Cerebellar cortex (tissue), 1 donor: Measurements from ENCODE around the gene VASP.
"Not testable (repeated sequence)": the region's sequence is repeated elsewhere in the genome, so short reads cannot be mapped to it uniquely, and the experiment has no call there.

Experiments used
- DNase-seq: peaks from one replicate; pipeline ENCODE4 v3.0.0-alpha.2; 2015; ENCODE audit warnings: low spot score

VASP gene

DNA sequence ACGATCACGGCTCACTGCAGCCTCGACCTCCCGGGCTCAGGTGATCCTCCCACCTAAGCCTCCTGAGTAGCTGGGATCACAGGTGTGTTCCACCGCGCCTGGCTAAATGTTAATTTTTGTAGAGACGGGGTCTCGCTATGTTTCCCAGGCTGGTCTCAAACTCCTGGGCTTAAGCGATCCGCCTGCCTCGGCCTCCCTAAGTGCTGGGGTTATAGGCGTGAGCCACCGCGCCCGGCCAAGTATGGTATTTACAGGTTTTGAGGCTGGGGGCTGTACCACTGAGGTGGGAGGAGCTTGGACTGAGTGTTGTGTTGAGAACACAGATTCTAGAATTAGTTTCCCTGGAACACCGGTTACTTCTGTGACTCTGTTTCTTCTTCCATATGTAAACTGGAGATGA lies 9.5 kb upstream of the VASP start:
- no peak for DNase-seq

DNA sequence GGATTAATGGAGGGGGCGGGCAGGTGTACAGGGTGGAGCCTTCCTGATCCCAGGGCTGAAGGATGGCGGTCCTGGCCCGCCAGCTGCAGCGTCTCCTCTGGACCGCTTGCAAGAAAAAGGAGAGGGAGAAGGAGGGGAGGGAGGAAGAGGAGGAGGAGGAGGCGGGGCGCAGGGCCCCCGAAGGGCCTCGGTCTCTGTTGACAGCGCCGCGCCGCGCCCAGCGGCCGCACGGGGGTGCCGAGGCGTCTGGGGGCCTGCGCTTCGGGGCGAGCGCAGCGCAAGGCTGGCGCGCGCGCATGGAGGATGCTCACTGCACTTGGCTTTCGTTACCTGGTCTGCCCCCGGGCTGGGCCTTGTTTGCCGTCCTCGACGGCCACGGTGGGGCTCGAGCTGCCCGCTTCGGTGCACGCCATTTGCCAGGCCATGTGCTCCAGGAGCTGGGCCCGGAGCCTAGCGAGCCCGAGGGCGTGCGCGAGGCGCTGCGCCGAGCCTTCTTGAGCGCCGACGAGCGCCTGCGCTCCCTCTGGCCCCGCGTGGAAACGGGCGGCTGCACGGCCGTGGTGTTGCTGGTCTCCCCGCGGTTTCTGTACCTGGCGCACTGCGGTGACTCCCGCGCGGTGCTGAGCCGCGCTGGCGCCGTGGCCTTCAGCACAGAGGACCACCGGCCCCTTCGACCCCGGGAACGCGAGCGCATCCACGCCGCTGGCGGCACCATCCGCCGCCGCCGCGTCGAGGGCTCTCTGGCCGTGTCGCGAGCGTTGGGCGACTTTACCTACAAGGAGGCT lies 8.7 kb upstream of the VASP start, which contains the start of gene PPM1N:
PPM1N (plus strand) TSS at position 33 of the 785 bp plus-strand sequence; CDS start at position 63, 30 bp downstream.
- DNase-seq = no peak

DNA sequence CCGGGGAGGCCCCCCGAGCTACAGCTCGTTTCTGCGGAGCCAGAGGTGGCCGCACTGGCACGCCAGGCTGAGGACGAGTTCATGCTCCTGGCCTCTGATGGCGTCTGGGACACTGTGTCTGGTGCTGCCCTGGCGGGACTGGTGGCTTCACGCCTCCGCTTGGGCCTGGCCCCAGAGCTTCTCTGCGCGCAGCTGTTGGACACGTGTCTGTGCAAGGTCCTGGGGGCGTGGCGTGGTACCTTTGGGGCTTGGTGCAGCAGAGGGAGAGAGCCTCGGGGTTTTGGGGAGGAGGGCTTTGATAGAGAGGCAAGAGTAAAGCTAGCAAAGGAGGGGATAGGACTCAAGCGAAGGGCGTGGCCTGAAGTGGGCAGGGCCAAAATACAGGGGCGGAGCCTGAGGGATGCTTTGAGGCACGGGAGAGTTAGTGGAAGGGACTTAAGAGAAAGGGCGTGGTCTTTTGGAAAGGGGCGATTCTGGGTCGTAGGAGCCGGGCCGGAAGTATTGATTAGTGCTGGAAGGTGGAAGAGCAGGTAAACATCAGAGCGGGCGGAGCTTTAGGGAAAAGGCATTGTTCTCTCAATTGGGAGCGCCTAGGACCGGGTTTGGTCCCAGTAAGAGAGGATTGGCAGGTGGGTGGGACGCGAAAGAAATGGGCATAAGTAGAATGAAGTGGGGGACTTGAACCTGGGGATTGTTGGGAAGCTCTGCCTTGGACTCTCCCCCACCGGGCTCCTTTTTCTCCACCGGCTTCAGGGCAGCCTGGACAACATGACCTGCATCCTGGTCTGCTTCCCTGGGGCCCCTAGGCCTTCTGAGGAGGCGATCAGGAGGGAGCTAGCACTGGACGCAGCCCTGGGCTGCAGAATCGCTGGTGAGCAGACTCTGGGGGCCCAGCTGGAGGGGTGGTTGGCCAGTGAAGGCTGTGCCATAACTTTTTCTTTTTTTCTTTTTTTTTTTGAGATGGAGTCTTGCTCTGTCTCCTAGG lies 7.8 kb upstream of the VASP start:
- DNase-seq = no peak

DNA sequence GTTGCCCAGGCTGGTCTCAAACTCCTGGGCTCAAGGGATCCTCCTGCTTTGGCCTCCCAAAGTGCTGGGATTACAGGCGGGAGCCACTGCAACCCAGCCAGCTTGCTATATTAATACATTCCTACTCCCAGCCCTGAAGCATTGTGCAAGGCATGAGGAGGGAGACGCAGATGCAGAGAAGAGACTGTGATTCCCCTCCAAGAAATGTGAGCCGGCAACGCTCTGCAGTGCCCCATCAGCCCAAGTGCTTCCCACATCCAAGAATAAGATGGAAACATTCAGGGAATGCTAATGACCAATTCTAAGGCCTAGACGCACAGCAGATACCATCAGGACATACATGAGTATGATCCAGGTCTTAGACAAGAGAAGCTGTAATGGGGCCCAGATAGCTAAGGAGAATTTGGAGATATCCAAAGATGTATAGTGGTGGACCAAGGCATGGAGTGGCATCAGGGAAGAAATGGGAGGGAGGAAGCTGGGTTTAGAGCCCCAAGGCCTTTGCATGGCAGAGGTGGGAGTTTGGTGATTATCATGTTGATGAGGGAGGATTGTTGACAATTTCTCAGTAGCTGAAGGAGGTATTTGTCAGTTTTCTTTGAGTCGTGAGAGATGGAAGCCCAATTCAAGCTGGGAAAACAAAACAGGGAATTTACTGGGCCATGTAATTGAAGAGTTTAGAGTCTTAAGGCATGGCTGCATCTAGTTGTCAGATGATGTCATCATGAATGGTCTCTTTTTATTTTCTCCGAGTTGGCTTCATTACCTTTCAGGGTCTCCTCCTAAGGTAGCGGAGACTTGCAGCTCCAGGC lies 6.2 kb upstream of the VASP start:
- no peak for DNase-seq

DNA sequence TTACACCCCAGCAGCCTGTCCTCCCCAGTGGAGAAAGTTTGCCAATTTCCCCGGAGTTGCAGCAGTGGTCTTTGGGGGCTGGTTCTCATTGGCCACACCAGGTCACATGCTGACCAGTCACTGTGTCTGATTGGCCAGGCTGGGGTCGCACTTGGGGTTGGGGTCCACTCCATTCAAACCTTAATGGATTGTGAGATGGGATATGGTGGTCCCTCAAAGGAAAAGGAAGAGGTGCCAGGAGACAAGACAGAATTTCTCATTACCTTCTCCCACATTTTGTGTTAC lies 5.6 kb upstream of the VASP start:
- DNase-seq = no peak

DNA sequence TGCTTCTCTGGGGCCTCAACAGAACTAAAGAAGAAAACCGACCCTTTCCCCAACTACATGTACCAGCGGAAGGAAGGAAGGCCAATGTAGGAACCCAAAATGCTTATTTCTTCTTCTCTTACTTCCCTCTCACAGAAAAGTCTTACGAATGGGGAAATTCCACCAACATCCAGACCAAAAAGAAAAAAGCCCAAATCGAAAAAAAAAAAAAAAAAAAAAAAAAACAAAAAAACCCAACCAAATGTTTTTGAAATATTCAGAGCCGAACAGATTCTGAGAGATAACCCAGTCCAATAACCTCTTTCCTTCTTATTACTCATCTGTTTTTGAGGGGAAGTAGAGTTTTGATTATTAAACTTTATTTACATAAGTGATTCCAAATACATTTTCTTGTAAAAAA lies 5.2 kb upstream of the VASP start:
- no peak for DNase-seq

DNA sequence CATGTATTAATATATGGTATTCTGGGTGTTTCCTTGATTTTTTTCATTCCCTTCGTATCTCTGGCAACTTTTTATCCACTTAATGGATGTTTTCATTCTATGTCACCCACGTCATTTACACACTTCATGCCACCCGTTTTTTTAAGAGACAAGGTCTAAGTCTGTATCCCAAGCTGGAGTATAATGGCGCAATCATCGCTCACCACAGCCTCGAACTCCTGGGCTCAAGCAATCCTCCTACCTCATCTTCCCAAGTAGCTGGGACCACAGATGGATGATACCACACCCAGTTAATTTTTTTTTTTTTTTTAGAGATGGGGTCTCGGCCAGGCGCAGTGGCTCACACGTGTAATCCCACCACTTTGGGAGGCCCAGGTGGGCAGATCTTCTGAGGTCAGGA lies 3.4 kb upstream of the VASP start:
- no peak for DNase-seq

DNA sequence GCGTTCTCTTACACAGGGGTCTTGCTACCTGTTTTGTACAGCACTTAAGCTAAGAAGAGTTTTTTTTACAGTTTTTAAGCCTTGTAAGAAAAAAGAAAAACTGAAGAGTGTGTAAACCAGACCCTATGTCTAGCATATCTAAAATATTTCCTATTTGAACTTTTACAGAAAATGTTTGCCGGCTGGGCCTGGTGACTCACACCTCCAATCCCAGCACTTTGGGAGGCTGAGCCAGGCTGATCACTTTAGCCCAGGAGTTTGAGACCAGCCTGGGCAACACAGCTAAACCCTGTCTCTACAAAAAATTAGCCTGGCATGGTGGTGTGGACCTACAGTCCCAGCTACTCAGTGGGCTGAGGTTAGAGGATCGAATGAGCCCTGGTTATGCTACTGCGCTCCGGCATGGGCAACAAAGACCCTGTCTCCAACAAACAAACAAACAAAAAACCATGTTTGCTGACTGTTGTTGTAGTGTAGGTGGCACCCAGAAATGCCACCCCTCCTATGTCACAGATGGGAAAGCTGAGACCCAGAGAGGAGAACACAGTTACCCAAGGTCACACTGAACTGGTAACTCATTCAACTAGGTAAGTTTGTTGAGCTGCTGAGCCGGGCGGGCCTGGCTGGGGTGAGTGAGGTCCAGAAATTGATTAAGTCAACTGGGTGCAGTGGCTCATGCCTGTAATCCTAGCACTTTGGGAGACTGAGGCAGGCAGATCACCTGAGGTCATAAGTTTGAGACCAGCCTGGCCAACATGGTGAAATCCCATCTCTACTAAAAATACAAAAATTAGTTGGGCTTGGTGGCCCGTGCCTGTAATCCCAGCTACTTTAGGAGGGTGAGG lies 1.9 kb upstream of the VASP start:
- no peak for DNase-seq

DNA sequence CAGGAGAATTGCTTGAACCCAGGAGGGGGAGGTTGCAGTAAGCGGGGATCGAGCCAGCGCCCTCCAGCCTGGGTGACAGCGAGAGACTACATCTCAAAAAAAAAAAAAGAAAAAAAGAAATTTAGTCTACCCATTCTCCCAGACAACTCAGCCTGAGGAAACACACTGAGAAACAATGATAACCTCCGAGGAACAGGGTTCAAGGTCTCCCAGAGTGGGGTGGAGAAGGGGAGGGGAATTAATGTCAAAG lies 1.4 kb upstream of the VASP start:
- DNase-seq = no peak

DNA sequence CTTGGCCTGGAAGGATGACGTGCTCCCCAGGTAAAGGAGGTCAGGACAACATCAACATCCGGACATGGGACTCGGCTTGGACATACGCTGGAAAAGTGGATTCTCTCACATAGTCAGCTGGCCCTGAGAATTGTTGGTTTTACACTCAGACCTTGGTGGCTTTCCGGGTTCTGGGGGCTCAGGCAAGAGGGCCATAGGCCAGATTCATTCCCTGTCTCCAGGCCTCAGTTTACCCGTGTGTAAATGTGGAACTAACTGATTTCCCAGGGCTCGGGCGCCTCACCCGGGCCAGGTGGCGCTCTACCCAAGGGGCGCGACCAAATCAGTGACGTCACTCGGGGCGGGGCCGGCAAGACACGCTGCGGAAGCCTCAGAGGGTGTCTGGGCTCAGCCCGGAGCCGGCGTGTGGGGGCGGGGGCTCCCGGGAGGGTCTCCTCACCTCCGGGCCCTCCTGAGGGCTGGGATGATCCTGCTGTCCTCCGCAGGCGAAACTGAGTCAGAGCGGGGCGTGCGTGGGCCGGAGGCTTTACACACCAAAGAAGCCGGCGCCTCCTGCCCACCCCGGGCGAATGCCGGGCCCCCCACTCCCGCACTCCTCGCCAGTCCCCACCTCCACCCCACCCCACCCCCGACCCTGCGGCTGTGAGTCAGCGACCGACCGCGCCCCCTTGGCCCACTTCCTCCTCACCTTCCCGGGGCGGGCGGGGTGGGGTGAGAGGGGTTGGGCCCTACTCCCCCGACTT lies 862 bp upstream of the VASP start:
- DNase-seq = peak; percentile 91

DNA sequence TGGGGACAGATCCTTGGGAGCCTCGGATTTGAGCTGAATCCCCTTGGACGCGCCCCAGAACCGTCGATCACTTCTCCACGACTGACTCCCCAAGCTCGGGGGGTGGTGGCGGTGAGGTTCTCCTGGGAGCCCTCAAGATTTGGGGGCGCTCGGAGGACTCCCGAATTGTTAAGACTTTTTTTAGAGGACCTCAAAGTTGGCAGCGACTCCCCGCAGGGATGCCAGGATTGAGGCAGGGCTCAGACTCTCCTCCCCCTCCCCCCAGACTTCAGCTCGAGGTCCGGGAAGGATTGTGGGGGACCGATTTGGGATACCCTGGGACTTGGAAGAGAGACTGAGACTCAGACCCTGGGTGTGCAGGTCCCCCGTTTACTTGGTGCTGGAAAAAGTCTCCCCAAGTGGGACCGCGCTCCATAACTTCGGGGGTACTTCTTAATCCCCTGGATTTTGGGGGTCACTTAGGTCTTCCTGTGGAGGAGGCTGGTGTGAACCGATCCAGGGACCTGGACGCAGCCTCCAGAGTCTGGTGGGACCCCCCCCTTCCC lies 665 bp downstream of the VASP start:
- no peak for DNase-seq

DNA sequence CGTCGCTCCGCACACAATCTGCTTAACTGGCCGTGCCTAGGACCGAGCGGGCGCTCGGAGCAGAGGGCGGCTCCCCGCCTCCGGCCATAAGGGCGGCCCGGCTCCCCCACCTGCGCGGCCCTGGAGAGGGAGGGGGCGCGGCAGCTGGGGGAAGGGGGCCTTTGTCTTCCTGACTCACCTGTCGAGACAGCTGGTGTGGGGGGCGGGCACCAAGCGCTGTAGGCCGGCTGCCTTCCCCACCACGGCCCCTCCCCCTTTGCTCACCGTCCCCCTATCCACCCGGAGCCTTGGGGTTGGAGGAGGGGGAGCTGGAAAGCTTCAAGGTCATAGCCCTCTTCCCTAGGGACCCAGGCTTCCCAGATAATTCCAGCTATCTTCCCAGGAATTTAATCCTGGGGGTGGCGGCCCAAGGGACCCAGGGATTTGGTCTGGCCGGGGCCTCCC lies 1.2 kb downstream of the VASP start:
- no peak for DNase-seq

DNA sequence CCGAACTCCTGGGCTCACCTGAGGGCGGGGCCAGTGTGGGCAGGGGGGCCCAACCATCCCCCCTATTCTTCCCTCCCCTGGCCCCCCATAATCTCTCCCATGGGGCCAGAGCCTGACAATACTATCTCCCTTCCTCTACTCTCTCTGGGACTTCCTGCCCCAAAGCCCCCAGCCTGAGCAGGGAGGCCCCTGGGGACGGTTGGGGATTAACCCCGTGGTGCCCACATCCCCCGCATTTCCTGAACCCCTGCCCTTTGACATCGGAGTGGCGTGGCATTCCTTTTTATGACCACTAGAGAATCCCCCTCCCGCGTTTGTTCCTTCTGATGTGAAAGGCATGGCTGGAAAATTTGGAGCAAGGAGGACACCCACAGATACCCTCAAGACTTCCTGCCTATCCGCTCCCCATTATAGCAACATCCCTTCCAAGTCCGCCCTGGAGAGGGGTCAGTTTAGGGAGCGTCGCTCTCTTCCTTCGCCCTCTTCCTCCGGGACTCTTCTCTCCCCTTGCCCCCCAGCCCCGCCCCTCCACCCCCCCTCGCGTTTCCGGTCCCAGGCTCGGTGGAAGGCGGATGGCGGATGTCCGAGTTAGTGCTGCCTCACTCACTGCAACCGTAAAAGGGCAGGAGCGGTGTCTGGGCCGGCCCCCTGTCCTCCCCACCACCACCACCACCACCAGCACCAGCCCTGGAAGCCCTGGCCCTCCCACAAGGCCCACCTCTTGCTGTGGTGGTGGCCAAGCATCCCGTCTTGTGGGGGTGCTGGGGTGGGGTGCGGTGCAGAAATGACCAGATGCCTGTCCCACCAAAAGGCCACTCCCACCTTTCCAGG lies 1.8 kb downstream of the VASP start:
- peak; percentile 52 for DNase-seq

DNA sequence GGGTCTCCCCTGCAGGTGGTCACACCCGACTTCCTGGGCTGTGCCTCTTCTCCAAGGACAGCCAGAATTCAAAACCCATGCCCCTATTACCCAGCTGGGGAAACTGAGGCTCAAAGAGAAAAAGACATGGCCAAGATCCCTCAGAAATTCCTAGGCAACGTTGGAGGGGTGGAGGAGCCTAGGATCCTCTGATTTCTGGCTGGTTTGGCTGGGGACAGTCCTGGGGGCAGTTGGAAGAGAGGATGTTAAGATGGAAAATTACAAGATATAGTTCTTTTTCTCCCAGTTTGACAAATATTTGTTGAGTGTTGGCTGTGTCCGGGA lies 2.4 kb downstream of the VASP start:
- no peak for DNase-seq

DNA sequence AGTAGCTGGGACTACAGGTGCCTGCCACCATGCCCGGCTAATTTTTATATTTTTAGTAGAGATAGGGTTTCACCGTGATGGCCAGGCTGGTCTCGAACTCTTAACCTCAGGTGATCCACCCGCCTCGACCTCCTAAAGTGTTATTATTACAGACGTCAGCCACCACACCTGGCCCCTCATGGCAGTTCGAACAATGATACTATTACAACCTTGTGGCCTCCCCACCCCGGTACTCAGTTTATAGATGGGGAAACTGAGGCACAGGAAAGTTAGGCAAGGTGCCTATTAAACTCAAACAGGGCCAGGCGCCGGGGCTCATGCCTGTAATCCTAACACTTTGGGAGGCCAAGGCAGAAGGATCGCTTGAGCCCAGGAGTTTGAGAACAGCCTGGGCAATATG lies 3.1 kb downstream of the VASP start:
- DNase-seq = not testable (repeated sequence)

DNA sequence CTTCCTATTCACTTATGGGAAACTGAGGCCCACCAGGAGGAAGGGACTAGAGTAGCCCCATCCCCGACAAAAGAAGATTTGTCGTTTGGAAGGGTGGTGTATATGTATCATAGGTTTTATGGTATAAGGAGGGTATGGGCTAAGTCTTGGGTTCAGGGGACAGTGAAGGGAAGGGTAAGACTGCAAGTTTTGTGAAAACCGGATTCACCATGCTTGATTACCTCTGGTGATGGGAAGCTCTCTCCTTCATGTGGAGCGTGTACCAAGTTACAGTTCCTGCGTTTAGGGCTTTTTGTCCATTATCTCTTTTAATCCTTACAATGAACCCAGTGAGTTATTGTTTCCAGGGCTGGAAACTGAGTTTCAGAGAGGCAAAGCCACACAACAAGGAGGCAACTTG lies 3.8 kb downstream of the VASP start:
- DNase-seq = no peak

DNA sequence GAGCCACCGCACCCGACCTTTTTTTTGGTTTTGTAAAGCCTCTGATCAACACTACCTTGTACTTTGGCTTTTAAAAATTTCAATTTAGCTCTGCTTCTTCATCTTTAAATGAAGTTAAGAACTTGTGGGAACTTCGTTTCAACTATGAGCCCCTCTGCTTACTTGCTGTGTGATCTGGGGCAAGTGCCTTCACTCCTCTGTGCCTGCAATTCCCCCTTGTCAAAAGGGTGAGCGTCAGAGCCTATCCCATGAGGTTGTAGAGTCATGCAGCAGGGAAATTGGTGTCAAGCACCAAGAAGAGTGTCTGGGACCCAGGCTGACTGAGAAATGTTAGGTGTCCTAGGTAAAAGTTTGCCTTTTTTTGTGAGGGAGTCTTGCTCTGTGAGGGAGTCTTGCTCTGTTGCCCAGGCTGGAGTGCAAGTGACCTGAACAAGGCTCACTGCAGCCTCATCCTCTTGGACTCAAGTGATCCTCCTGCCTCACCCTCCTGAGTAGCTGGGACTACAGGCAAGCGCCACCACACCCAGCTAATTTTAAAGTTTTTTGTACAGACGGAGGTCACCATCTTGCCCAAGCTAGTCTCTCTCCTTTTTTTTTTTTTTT lies 5.7 kb downstream of the VASP start:
- no peak for DNase-seq

DNA sequence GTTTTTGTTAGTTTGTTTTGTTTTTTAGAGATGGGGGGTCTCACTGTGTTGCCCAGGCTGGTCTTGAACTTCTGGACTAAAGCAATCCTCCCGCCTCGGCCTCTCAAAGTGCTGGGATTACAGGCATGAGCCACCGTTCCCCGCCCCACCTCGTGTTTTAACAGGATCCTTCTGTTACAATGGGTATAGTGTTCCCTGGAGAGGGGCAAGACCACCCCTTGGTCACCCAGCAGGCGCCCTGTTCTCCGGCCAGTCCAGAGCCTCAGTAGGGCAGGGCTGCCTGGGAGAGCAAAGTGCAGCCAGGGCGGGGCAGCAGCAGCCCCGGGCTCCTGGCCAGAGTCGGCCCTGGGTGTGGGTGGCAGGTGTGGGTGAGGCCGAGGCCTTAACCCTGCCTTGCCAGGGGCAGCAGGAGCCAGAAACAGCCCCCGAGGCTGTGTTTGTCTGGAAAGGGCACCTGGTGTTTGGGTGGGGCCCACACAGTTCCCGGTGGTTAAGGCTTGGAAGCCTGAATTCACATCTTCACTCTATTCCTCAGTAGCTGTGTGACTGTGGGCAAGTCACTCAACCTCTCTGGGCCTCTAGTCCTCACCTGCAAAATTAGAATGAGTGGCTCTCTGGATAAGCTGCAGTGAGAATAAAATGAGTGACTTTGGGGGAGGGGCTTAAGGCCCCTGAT lies 7.2 kb downstream of the VASP start:
- DNase-seq = no peak

DNA sequence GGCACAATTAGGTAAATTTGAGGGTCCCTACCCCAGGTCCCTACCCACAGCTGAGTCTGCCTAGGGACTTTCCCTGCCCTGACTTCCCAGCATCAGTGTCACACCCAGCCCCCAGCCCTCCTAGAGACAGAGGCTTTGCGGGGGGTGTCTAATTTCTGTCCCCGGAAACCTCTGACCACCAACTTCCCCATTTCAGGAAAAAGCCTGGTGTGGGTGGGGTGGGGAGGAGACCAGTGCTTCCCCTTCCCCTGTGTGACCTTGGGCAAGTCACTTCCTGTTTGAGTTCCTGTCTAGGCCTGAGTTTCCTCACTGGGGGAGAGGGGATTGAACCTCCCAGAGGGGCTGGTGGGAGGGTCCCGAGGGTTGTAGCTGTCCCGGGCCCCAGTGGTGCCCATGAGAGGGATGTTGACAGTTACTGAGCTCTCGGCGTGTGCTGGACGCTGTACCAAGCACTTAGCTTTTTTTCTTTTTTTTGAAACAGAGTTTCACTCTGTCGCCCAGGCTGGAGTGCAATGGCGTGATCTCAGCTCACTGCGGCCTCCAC lies 7.9 kb downstream of the VASP start:
- DNase-seq = no peak
